ENCODE results near the gene LDB3.

DNA sequence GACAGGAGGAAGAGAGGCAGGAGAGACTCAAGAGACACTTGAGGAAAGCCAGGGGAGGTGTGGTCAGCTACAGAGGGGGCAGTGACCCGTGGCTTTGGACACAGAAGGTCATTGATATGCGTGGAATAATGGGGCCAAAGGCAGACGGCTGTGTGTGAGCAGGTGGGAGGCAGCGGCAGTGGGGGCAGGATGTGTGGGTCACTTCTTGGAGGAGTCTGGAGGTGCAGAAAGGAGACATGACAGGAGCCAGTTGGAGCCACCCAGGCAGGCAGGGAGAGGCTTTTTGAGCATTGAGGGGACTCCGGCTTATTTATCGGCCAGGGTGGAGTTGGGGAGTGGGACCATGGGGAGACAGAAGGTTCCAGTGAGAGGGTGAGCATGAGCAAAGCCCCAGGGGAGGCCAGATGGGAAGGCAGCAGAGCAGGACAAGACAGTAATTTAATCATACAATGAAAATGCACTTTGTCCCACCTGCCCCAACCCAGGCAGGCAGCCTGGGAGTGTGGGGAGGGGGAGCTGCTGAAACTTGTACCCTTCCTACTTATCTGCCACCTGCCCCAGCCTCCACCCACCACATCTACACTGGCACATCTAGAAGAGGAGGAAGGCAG lies 5.0 kb downstream of the LDB3 start:
- TF ChIP-seq FOXM1 (IDR thresholded peaks at IDR 0.05; ENCODE audit: borderline replicate concordance) (no peak), ARNT (IDR thresholded peaks at IDR 0.05) (no peak), ZNF384 (IDR thresholded peaks at IDR 0.05) (no peak), SP1 (IDR thresholded peaks at IDR 0.05) (no peak), NFRKB (IDR thresholded peaks at IDR 0.05) (no peak), ELF4 (IDR thresholded peaks at IDR 0.05) (no peak), FOXK2 (IDR thresholded peaks at IDR 0.05) (no peak), L3MBTL2 (conservative IDR thresholded peaks at IDR 0.05) (no peak), TARDBP (IDR thresholded peaks at IDR 0.05) (no peak), BHLHE40 (IDR thresholded peaks at IDR 0.05; ENCODE audit: borderline replicate concordance) (no peak), HDGF (IDR thresholded peaks at IDR 0.05; ENCODE audit: borderline replicate concordance) (no peak)

All from HEK293T (cell line).